Osteocyte (in vitro differentiated cells): ENCODE measurements around the gene DNMT3B. TPM values are rescaled to one million over a fixed set of nuclear protein-coding genes. Genes with fewer than 3 reads are reported as not detected.

Experiments
- DNase-seq: peaks from one replicate; pipeline ENCODE4 v3.0.0; 2021; ENCODE audit warnings: mixed read lengths; ENCODE audit not compliant: unreplicated experiment; ENCODE audit errors: extremely low spot score
- H3K27ac Mint-ChIP-seq: one replicate; pipeline ENCODE4 v1.8.0; 2021; ENCODE audit warnings: mild to moderate bottlenecking, mixed read lengths; ENCODE audit not compliant: unreplicated experiment
- H3K27me3 Mint-ChIP-seq: one replicate; pipeline ENCODE4 v1.8.0; 2021; ENCODE audit warnings: mixed read lengths; ENCODE audit not compliant: unreplicated experiment
- H3K36me3 Mint-ChIP-seq: one replicate; pipeline ENCODE4 v1.8.0; 2021; ENCODE audit warnings: mixed read lengths; ENCODE audit not compliant: unreplicated experiment
- H3K4me1 Mint-ChIP-seq: one replicate; pipeline ENCODE4 v1.8.0; 2021; ENCODE audit warnings: mixed read lengths; ENCODE audit not compliant: unreplicated experiment
- H3K4me3 Mint-ChIP-seq: one replicate; pipeline ENCODE4 v1.8.0; 2021; ENCODE audit warnings: mild to moderate bottlenecking, moderate library complexity, mixed read lengths; ENCODE audit not compliant: unreplicated experiment
- H3K9me3 Mint-ChIP-seq: one replicate; pipeline ENCODE4 v1.8.0; 2021; ENCODE audit warnings: mixed read lengths; ENCODE audit not compliant: unreplicated experiment
- total RNA-seq: library from RNA; stranded (reverse); gene quantifications from 2 replicates; pipeline ENCODE4 v1.2.1, GENCODE V29; 2021
- TF ChIP-seq, protein P1 (sequence below): fragments of 200-600 bp; sonication (generic); IDR thresholded peaks from 2 replicates; pipeline ENCODE4 v1.5.0; 2021; ENCODE audit warnings: antibody characterized with exemption, mild to moderate bottlenecking, moderate library complexity

Gene DNMT3B
- total RNA-seq, 1 donor from 2014 or later = 2.9 TPM

DNA sequence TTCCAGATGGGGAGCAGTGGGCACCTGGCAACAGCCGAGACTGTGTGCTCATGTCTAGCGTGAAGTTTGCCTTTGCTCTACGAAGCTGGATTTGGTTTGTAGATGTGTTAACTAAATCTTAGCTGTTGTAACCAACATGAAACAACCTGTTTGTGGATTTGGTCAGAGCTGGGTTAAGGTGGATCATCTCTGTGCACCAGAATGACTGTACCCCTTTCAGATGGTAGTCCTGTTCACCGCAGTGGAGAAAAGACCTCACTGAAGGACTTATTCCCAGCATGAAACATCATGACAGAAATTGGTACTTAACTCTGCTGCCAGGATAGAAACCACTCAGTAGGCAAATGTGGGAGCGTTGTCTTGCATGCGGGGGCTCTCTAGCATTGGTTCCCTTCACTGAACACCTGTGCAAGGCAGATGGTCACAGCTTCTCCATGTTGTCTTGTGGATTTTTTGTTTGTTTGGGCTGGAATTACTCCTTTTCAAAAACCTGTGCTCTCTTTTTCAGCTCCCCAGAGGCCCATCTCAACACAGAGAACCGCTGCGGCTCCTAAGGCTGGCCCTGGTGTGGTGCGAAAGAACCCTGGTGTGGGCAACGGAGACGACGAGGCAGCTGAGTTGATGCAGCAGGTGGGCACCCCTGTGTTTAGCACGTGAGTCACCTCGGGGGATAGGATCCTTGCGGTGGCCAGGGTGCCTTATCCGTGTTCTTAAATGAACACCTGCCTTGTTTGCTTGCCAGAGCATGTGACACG is 77.2 kb downstream of the DNMT3B start:
- Mint-ChIP-seq H3K36me3 (peaks cover 30% of the 10 kb centered on the region), H3K4me3 (no peak overlapping the region), H3K4me1 (no peaks in the 10 kb centered on the region), H3K9me3 (no peaks in the 10 kb centered on the region), H3K27ac (no peak overlapping the region), H3K27me3 (no peaks in the 10 kb centered on the region)
- DNase-seq = no peak
- TF ChIP-seq, protein P1, sequence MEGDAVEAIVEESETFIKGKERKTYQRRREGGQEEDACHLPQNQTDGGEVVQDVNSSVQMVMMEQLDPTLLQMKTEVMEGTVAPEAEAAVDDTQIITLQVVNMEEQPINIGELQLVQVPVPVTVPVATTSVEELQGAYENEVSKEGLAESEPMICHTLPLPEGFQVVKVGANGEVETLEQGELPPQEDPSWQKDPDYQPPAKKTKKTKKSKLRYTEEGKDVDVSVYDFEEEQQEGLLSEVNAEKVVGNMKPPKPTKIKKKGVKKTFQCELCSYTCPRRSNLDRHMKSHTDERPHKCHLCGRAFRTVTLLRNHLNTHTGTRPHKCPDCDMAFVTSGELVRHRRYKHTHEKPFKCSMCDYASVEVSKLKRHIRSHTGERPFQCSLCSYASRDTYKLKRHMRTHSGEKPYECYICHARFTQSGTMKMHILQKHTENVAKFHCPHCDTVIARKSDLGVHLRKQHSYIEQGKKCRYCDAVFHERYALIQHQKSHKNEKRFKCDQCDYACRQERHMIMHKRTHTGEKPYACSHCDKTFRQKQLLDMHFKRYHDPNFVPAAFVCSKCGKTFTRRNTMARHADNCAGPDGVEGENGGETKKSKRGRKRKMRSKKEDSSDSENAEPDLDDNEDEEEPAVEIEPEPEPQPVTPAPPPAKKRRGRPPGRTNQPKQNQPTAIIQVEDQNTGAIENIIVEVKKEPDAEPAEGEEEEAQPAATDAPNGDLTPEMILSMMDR = no peak

- no peak for DNase-seq
- Mint-ChIP-seq H3K4me1 (no peaks in the 10 kb centered on the region), H3K9me3 (no peaks in the 10 kb centered on the region), H3K4me3 (no peak overlapping the region), H3K27me3 (no peaks in the 10 kb centered on the region), H3K36me3 (peaks cover 34% of the 10 kb centered on the region), H3K27ac (no peak overlapping the region)
- TF ChIP-seq, protein P1 = no peak
Measured at GRCh38 chr20:32839982-32840285, 77.7 kb downstream of the DNMT3B start.

DNA sequence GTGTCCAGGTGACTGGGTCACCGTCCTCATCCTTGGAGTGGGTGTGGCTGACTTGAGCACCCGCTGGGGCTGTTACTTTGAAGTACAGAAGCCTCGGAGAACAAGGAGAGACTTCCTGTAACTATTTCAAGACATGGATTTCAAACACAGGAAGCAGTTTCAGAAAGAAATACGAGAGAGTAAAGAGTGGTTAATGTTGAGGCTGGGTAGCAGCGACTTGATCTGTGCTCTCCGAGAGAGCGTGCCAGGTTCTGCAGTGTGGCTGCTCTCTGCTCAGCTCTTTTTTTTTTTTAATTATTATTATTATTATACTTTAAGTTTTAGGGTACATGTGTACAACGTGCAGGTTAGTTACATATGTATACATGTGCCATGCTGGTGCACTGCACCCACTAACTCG is 79.0 kb downstream of the DNMT3B start:
- H3K9me3 Mint-ChIP-seq = no peaks in the 10 kb centered on the region
- no peak overlapping the region for H3K27ac Mint-ChIP-seq
- H3K27me3 Mint-ChIP-seq = no peaks in the 10 kb centered on the region
- H3K4me3 Mint-ChIP-seq = no peak overlapping the region
- DNase-seq = no peak
- TF ChIP-seq, protein P1 = no peak
- H3K36me3 Mint-ChIP-seq = peaks cover 38% of the 10 kb centered on the region
- H3K4me1 Mint-ChIP-seq = no peaks in the 10 kb centered on the region

GRCh38 chr20:32841632-32842031 is 79.4 kb downstream of the DNMT3B start:
- H3K36me3 Mint-ChIP-seq = peaks cover 42% of the 10 kb centered on the region
- DNase-seq = no peak
- no peaks in the 10 kb centered on the region for H3K27me3 Mint-ChIP-seq
- no peak overlapping the region for H3K27ac Mint-ChIP-seq
- H3K4me1 Mint-ChIP-seq = no peaks in the 10 kb centered on the region
- TF ChIP-seq, protein P1 = no peak
- no peak overlapping the region for H3K4me3 Mint-ChIP-seq
- H3K9me3 Mint-ChIP-seq = no peaks in the 10 kb centered on the region

- TF ChIP-seq, protein P1 = no peak
- Mint-ChIP-seq H3K27ac (no peak overlapping the region), H3K4me1 (no peaks in the 10 kb centered on the region), H3K4me3 (no peak overlapping the region), H3K27me3 (no peaks in the 10 kb centered on the region), H3K9me3 (no peaks in the 10 kb centered on the region), H3K36me3 (peaks cover 48% of the 10 kb centered on the region)
- DNase-seq = no peak
Measured at GRCh38 chr20:32842688-32843524, 80.7 kb downstream of the DNMT3B start.
